Thyroid gland (tissue), 4 donors: ENCODE results near the gene ANXA3. TPM values are rescaled to one million over a fixed set of nuclear protein-coding genes. Genes with fewer than 3 reads are reported as not detected.

ENCODE experiments used
- DNase-seq, 2 donors: peaks; one replicate each; pipeline ENCODE4 v3.0.0-alpha.2; 2019
- H3K27ac ChIP-seq, 3 donors: fragments of 200-600 bp; sonication (generic); 1 replicate in 2 of 3; 2 replicates in 1 of 3; pipeline ENCODE4 v1.5.1; 2016 to 2019; ENCODE audit warnings: mild to moderate bottlenecking in 1 of 3, moderate library complexity in 1 of 3
- H3K27me3 ChIP-seq: fragments of 200-600 bp; sonication (generic); one replicate; pipeline ENCODE4 v1.5.1; 2019
- H3K36me3 ChIP-seq, 2 donors: fragments of 200-600 bp; sonication (generic); one replicate each; pipeline ENCODE4 v1.5.1; 2016 to 2019
- H3K4me1 ChIP-seq, 2 donors: fragments of 200-600 bp; sonication (generic); one replicate each; pipeline ENCODE4 v1.5.1; 2017 to 2019
- H3K4me3 ChIP-seq, 3 donors: fragments of 200-600 bp; sonication (generic); replicated peaks in 1 of 3; 1 replicate in 2 of 3; 2 replicates in 1 of 3; pipeline ENCODE4 v1.5.1; 2016; ENCODE audit warnings: mild to moderate bottlenecking in 1 of 3
- H3K9me3 ChIP-seq: fragments of 200-600 bp; sonication (generic); one replicate; pipeline ENCODE4 v1.5.1; 2017
- CTCF ChIP-seq, 6 experiments: fragments of 200-600 bp in 3 of 6; fragments of 450-650 bp in 3 of 6; sonication (generic) in 3 of 6; IDR thresholded peaks; one replicate each; pipeline ENCODE4 v1.5.1; 2016 to 2019; ENCODE audit warnings: antibody characterized with exemption in 6 of 6, mild to moderate bottlenecking in 2 of 6, inconsistent platforms in 1 of 6, moderate library complexity in 1 of 6
- POLR2A ChIP-seq, 2 donors: fragments of 450-650 bp; IDR thresholded peaks; one replicate each; pipeline ENCODE4 v1.6.1; 2017; ENCODE audit warnings: antibody characterized with exemption in 2 of 2, mild to moderate bottlenecking in 2 of 2, moderate library complexity in 1 of 2
- WGBS, 2 donors: methylation state at CpG; one replicate each; pipeline ENCODE4 v1.1.5; 2017; 5-methylcytosine and 5-hydroxymethylcytosine counted together
- intact Hi-C: fragments of 100-400 bp; cut with DNase I; formaldehyde crosslinking; loops from one replicate; pipeline ENCODE4 v1.15.1; 2023
- total RNA-seq, 4 donors: library from RNA; depleted of rRNA; stranded (reverse); fragments of >200 nt; gene quantifications; one replicate each; pipeline ENCODE4 v1.2.3, GENCODE V29; 2016

The ANXA3 gene
- total RNA-seq, 4 donors from 2014 or later = 98.7 to 213 (median 156) TPM

- Histone ChIP-seq H3K4me1 (peaks cover 15 to 44% of the 10 kb centered on the region in 2 donors), H3K27me3 (no peaks in the 10 kb centered on the region), H3K27ac (peak overlapping the region in 2 of 3 donors; percentile 15 to 71), H3K4me3 (no peak overlapping the region), H3K36me3 (no peaks in the 10 kb centered on the region), H3K9me3 (no peaks in the 10 kb centered on the region)
- 68 to 84% methylated on average over 3 of the region's 3 CpGs for WGBS, 2 donors
- intact Hi-C loops = no loop called here
- peak in 1 of 2 donors; percentile 14 for DNase-seq
- no peak for TF ChIP-seq CTCF (IDR thresholded peaks at IDR 0.05)
- no peak for TF ChIP-seq POLR2A (IDR thresholded peaks at IDR 0.05)
Measured at GRCh38 chr4:78627046-78627965, 75.7 kb downstream of the ANXA3 start.

- TF ChIP-seq POLR2A (IDR thresholded peaks at IDR 0.05) (no peak), CTCF (IDR thresholded peaks at IDR 0.05) (no peak)
- Histone ChIP-seq H3K9me3 (no peaks in the 10 kb centered on the region), H3K27me3 (no peaks in the 10 kb centered on the region), H3K4me3 (no peak overlapping the region), H3K4me1 (peaks cover 17 to 52% of the 10 kb centered on the region in 2 donors), H3K27ac (peak overlapping the region; percentile 46 to 87 (median 71)), H3K36me3 (no peaks in the 10 kb centered on the region)
- DNase-seq = no peak
- 97% methylated on average over 4 of the region's 4 CpGs for WGBS, 2 donors
- intact Hi-C loops = no loop called here
Measured at GRCh38 chr4:78627966-78628678, 76.6 kb downstream of the ANXA3 start.

- peak; percentile 23 to 51 for DNase-seq
Measured at GRCh38 chr4:78629991-78630541, 78.5 kb downstream of the ANXA3 start.

GRCh38 chr4:78630615-78631014 is 79.0 kb downstream of the ANXA3 start:
- intact Hi-C loops = no loop called here
- no peak for DNase-seq
- peak overlapping the region; percentile 46 to 87 (median 71) for H3K27ac ChIP-seq
- 87 to 88% methylated on average over 2 of the region's 2 CpGs for WGBS, 2 donors
- peaks cover 29 to 64% of the 10 kb centered on the region in 2 donors for H3K4me1 ChIP-seq
- no peaks in the 10 kb centered on the region for H3K27me3 ChIP-seq
- H3K9me3 ChIP-seq = no peaks in the 10 kb centered on the region
- TF ChIP-seq POLR2A (IDR thresholded peaks at IDR 0.05) (no peak), CTCF (IDR thresholded peaks at IDR 0.05) (no peak)
- no peaks in the 10 kb centered on the region for H3K36me3 ChIP-seq
- H3K4me3 ChIP-seq = no peak overlapping the region

More at GRCh38 chr4:78629991-78630541, 78.5 kb downstream of the ANXA3 start:
- 68 to 84% methylated on average over 4 of the region's 4 CpGs for WGBS, 2 donors
- no peaks in the 10 kb centered on the region for H3K9me3 ChIP-seq
- no peaks in the 10 kb centered on the region for H3K36me3 ChIP-seq
- no peak overlapping the region for H3K4me3 ChIP-seq
- peaks cover 29 to 64% of the 10 kb centered on the region in 2 donors for H3K4me1 ChIP-seq
- no peak for TF ChIP-seq CTCF (IDR thresholded peaks at IDR 0.05)
- no peak for TF ChIP-seq POLR2A (IDR thresholded peaks at IDR 0.05)
- no peaks in the 10 kb centered on the region for H3K27me3 ChIP-seq
- H3K27ac ChIP-seq = peak overlapping the region; percentile 46 to 87 (median 71)
- intact Hi-C loops = no loop called here
